ENCODE results near the gene MRFAP1L1.
"Not testable (repeated sequence)": the region's sequence is repeated elsewhere in the genome, so short reads cannot be mapped to it uniquely, and the experiment has no call there.

MRFAP1L1 gene

GRCh38 chr4:6733358-6734164 lies 23.9 kb upstream of the MRFAP1L1 start:
- no peak for DNase-seq

GRCh38 chr4:6732441-6733357 lies 23.0 kb upstream of the MRFAP1L1 start:
- DNase-seq, result no peak

- no peak for DNase-seq
Observed at GRCh38 chr4:6731780-6732179, 22.1 kb upstream of the MRFAP1L1 start.

- DNase-seq, result no peak
Observed at GRCh38 chr4:6731318-6731675, 21.6 kb upstream of the MRFAP1L1 start.

- DNase-seq, result no peak
Observed at GRCh38 chr4:6730603-6731317, 21.1 kb upstream of the MRFAP1L1 start.

GRCh38 chr4:6728320-6729029 lies 18.8 kb upstream of the MRFAP1L1 start:
- DNase-seq, result no peak

- no peak for DNase-seq
Observed at GRCh38 chr4:6727943-6728250, 18.2 kb upstream of the MRFAP1L1 start.

GRCh38 chr4:6727081-6727942 lies 17.6 kb upstream of the MRFAP1L1 start:
- no peak for DNase-seq

GRCh38 chr4:6725427-6725961 lies 15.8 kb upstream of the MRFAP1L1 start:
- not testable (repeated sequence) for DNase-seq

GRCh38 chr4:6724421-6725111 lies 14.9 kb upstream of the MRFAP1L1 start:
- DNase-seq, result no peak

- no peak for DNase-seq
Observed at GRCh38 chr4:6723851-6724250, 14.2 kb upstream of the MRFAP1L1 start.

GRCh38 chr4:6722891-6723290 lies 13.2 kb upstream of the MRFAP1L1 start:
- DNase-seq, result no peak

- DNase-seq, result no peak
Observed at GRCh38 chr4:6721121-6721520, 11.5 kb upstream of the MRFAP1L1 start.

- DNase-seq, result peak; percentile 75
Observed at GRCh38 chr4:6720202-6720699, 10.6 kb upstream of the MRFAP1L1 start.

- no peak for DNase-seq
Observed at GRCh38 chr4:6719611-6720179, 10.0 kb upstream of the MRFAP1L1 start.

GRCh38 chr4:6718932-6719610 lies 9.4 kb upstream of the MRFAP1L1 start:
- DNase-seq, result no peak

GRCh38 chr4:6716958-6717655 lies 7.4 kb upstream of the MRFAP1L1 start:
- no peak for DNase-seq

GRCh38 chr4:6716018-6716911 lies 6.6 kb upstream of the MRFAP1L1 start, which contains the start of gene BLOC1S4:
TSS of gene BLOC1S4 (plus strand) at chr4:6716174. CDS start at chr4:6716210, 36 bp downstream.
- DNase-seq, result peak; percentile 88
